Hepatocyte (in vitro differentiated cells): ENCODE results near the gene KIF5C.

Source experiments
- CTCF ChIP-seq: fragments of 200-600 bp; sonication (generic); IDR thresholded peaks from 2 replicates; pipeline ENCODE4 v1.5.1; 2016; ENCODE audit warnings: antibody characterized with exemption, mild to moderate bottlenecking; ENCODE audit not compliant: poor library complexity
- EZH2 ChIP-seq: fragments of 200-600 bp; sonication (generic); IDR thresholded peaks from 2 replicates; pipeline ENCODE4 v1.6.1; 2016; ENCODE audit warnings: antibody characterized with exemption, mild to moderate bottlenecking, borderline replicate concordance

- TF ChIP-seq EZH2 (no peak), CTCF (no peak)
Observed at GRCh38 chr2:148907085-148907785, 32.2 kb downstream of the KIF5C start.
